Mesendoderm (in vitro differentiated cells): Measurements from ENCODE around the gene SLC38A11.

Source experiments
- DNase-seq: peaks from one replicate; pipeline ENCODE4 v3.0.0; 2013
- H2AK5ac ChIP-seq: 2 replicates; pipeline ENCODE4 v1.6.1; 2013; ENCODE audit warnings: low read length, inconsistent platforms
- H2BK120ac ChIP-seq: 2 replicates; pipeline ENCODE4 v1.6.1; 2013; ENCODE audit warnings: low read depth, mild to moderate bottlenecking, low read length, moderate library complexity, mixed read lengths
- H2BK15ac ChIP-seq: replicated peaks from 2 replicates; pipeline ENCODE4 v1.6.1; 2013; ENCODE audit warnings: low read depth, mild to moderate bottlenecking, moderate library complexity
- H2BK5ac ChIP-seq: 2 replicates; pipeline ENCODE4 v1.6.1; 2013; ENCODE audit warnings: low read length, inconsistent platforms
- H3K18ac ChIP-seq: 2 replicates; pipeline ENCODE4 v1.6.1; 2013; ENCODE audit warnings: mild to moderate bottlenecking, low read length, mixed read lengths
- H3K23ac ChIP-seq: one replicate; pipeline ENCODE4 v1.6.1; 2013; ENCODE audit warnings: low read length
- H3K27ac ChIP-seq: 2 replicates; pipeline ENCODE4 v1.5.1; 2013; ENCODE audit warnings: low read depth, mild to moderate bottlenecking, inconsistent platforms, low read length, moderate library complexity
- H3K27me3 ChIP-seq: 2 replicates; pipeline ENCODE4 v1.6.1; 2013; ENCODE audit warnings: low read length, control low read depth, mild to moderate bottlenecking, inconsistent platforms; ENCODE audit not compliant: insufficient read depth, poor library complexity
- H3K36me3 ChIP-seq: 2 replicates; pipeline ENCODE4 v1.6.1; 2013; ENCODE audit warnings: low read length, inconsistent platforms; ENCODE audit not compliant: control insufficient read depth, insufficient read depth
- H3K4ac ChIP-seq: one replicate; pipeline ENCODE4 v1.6.1; 2013; ENCODE audit warnings: low read depth, mild to moderate bottlenecking, low read length, moderate library complexity
- H3K4me1 ChIP-seq: 2 replicates; pipeline ENCODE4 v1.6.1; 2013; ENCODE audit warnings: low read depth, low read length, inconsistent platforms; ENCODE audit not compliant: control insufficient read depth
- H3K4me2 ChIP-seq: 2 replicates; pipeline ENCODE4 v1.6.1; 2013; ENCODE audit warnings: low read length
- H3K4me3 ChIP-seq: 2 replicates; pipeline ENCODE4 v1.5.1; 2013; ENCODE audit warnings: mild to moderate bottlenecking, low read length
- H3K56ac ChIP-seq: one replicate; pipeline ENCODE4 v1.6.1; 2013; ENCODE audit warnings: low read length
- H3K79me1 ChIP-seq: 2 replicates; pipeline ENCODE4 v1.6.1; 2013; ENCODE audit warnings: low read length, inconsistent platforms
- H3K79me2 ChIP-seq: 2 replicates; pipeline ENCODE4 v1.6.1; 2013; ENCODE audit warnings: mild to moderate bottlenecking, low read length; ENCODE audit not compliant: control insufficient read depth, insufficient read depth
- H3K9ac ChIP-seq: 2 replicates; pipeline ENCODE4 v1.6.1; 2013; ENCODE audit warnings: low read length, inconsistent platforms
- H4K5ac ChIP-seq: one replicate; pipeline ENCODE4 v1.6.1; 2013; ENCODE audit warnings: low read length
- H4K8ac ChIP-seq: one replicate; pipeline ENCODE4 v1.6.1; 2013; ENCODE audit warnings: low read depth, mild to moderate bottlenecking, control low read depth, low read length, moderate library complexity
- WGBS: extraction: QIAGEN DNeasy Blood & Tissue Kit; methylation state at CpG from one replicate; pipeline ENCODE4 v1.1.7; 2013; ENCODE audit warnings: low lambda C conversion rate, missing lambda C conversion rate; ENCODE audit not compliant: insufficient coverage; ENCODE audit errors: extremely low coverage; 5-methylcytosine and 5-hydroxymethylcytosine counted together

The SLC38A11 gene

GRCh38 chr2:164879901-164880535 lies 75.3 kb downstream of the SLC38A11 start:
- Histone ChIP-seq H3K36me3 (no peaks in the 10 kb centered on the region), H3K18ac (no peak overlapping the region), H2AK5ac (no peak overlapping the region), H2BK5ac (no peak overlapping the region), H2BK15ac (no peak overlapping the region), H3K4me2 (no peak overlapping the region), H3K27ac (no peak overlapping the region), H3K23ac (no peak overlapping the region), H3K4ac (no peak overlapping the region), H3K9ac (no peak overlapping the region), H2BK120ac (no peak overlapping the region), H4K5ac (no peak overlapping the region), H3K4me3 (no peak overlapping the region), H3K4me1 (no peaks in the 10 kb centered on the region), H3K79me2 (no peaks in the 10 kb centered on the region), H3K27me3 (no peaks in the 10 kb centered on the region), H4K8ac (no peak overlapping the region), H3K79me1 (no peaks in the 10 kb centered on the region), H3K56ac (no peak overlapping the region)
- DNase-seq: no peak
- no CpG with 5 or more reads among the region's 2 CpGs for WGBS

GRCh38 chr2:164877927-164878326 lies 77.4 kb downstream of the SLC38A11 start:
- Histone ChIP-seq H3K79me2 (no peaks in the 10 kb centered on the region), H3K18ac (no peak overlapping the region), H3K4ac (no peak overlapping the region), H3K79me1 (no peaks in the 10 kb centered on the region), H3K4me1 (no peaks in the 10 kb centered on the region), H3K27ac (no peak overlapping the region), H3K23ac (no peak overlapping the region), H3K4me2 (no peak overlapping the region), H3K27me3 (no peaks in the 10 kb centered on the region), H2BK15ac (no peak overlapping the region), H4K5ac (no peak overlapping the region), H2AK5ac (no peak overlapping the region), H2BK5ac (no peak overlapping the region), H3K4me3 (no peak overlapping the region), H3K56ac (no peak overlapping the region), H2BK120ac (no peak overlapping the region), H3K9ac (no peak overlapping the region), H3K36me3 (no peaks in the 10 kb centered on the region), H4K8ac (no peak overlapping the region)
- no peak for DNase-seq

- Histone ChIP-seq H3K18ac (no peak overlapping the region), H3K56ac (no peak overlapping the region), H3K4me1 (no peaks in the 10 kb centered on the region), H3K4me3 (no peak overlapping the region), H3K27me3 (no peaks in the 10 kb centered on the region), H2BK120ac (no peak overlapping the region), H2AK5ac (no peak overlapping the region), H2BK5ac (no peak overlapping the region), H2BK15ac (no peak overlapping the region), H3K27ac (no peak overlapping the region), H3K79me1 (no peaks in the 10 kb centered on the region), H4K5ac (no peak overlapping the region), H3K79me2 (no peaks in the 10 kb centered on the region), H3K23ac (no peak overlapping the region), H4K8ac (no peak overlapping the region), H3K4ac (no peak overlapping the region), H3K36me3 (no peaks in the 10 kb centered on the region), H3K4me2 (no peak overlapping the region), H3K9ac (no peak overlapping the region)
- WGBS: no CpG with 5 or more reads among the region's 4 CpGs
- no peak for DNase-seq
Measured at GRCh38 chr2:164877169-164877568, 78.2 kb downstream of the SLC38A11 start.

- Histone ChIP-seq H3K27me3 (no peaks in the 10 kb centered on the region), H3K36me3 (no peaks in the 10 kb centered on the region), H3K4me1 (no peaks in the 10 kb centered on the region), H4K8ac (no peak overlapping the region), H2BK5ac (no peak overlapping the region), H3K9ac (no peak overlapping the region), H3K27ac (no peak overlapping the region), H3K79me1 (no peaks in the 10 kb centered on the region), H3K23ac (no peak overlapping the region), H3K4me2 (no peak overlapping the region), H4K5ac (no peak overlapping the region), H2BK120ac (no peak overlapping the region), H3K56ac (no peak overlapping the region), H3K79me2 (no peaks in the 10 kb centered on the region), H2BK15ac (no peak overlapping the region), H3K4me3 (no peak overlapping the region), H3K18ac (no peak overlapping the region), H2AK5ac (no peak overlapping the region), H3K4ac (no peak overlapping the region)
- no peak for DNase-seq
- WGBS: no CpG with 5 or more reads among the region's 10 CpGs
Measured at GRCh38 chr2:164875334-164876205, 79.8 kb downstream of the SLC38A11 start.

- no peak overlapping the region for H2BK15ac ChIP-seq
- H3K4ac ChIP-seq: no peak overlapping the region
- 100% methylated on average over 2 of the region's 9 CpGs for WGBS
Measured at GRCh38 chr2:164873210-164873908, 82.0 kb downstream of the SLC38A11 start.

More at GRCh38 chr2:164873210-164873908, 82.0 kb downstream of the SLC38A11 start:
- Histone ChIP-seq H3K4me1 (no peaks in the 10 kb centered on the region), H3K27me3 (no peaks in the 10 kb centered on the region), H3K9ac (no peak overlapping the region), H3K4me3 (no peak overlapping the region), H2AK5ac (no peak overlapping the region), H2BK120ac (no peak overlapping the region), H3K36me3 (no peaks in the 10 kb centered on the region), H3K79me2 (no peaks in the 10 kb centered on the region), H3K79me1 (no peaks in the 10 kb centered on the region), H3K4me2 (no peak overlapping the region), H3K23ac (no peak overlapping the region), H4K5ac (no peak overlapping the region), H3K56ac (no peak overlapping the region), H4K8ac (no peak overlapping the region), H3K27ac (no peak overlapping the region), H3K18ac (no peak overlapping the region), H2BK5ac (no peak overlapping the region)
- no peak for DNase-seq
